Measurements from ENCODE around the gene LPP.

LPP gene

GRCh38 chr3:188331166-188331565, 177.2 kb downstream of the LPP start:
- Histone ChIP-seq H3K4me1 (ENCODE audit: insufficient read depth, poor library complexity, severe bottlenecking) (no peaks in the 10 kb centered on the region), H3K4me3 (ENCODE audit: severe bottlenecking) (no peak overlapping the region), H3K9me3 (ENCODE audit: severe bottlenecking) (peaks cover 2% of the 10 kb centered on the region), H3K27me3 (ENCODE audit: insufficient read depth, poor library complexity, severe bottlenecking) (no peaks in the 10 kb centered on the region), H3K36me3 (ENCODE audit: low read depth) (peaks cover 5% of the 10 kb centered on the region; the same call in 1 of the 2 replicates), H3K27ac (ENCODE audit: poor library complexity, severe bottlenecking) (no peak overlapping the region)
- ATAC-seq (ENCODE audit: low read depth) (no peak), DNase-seq (ENCODE audit: low spot score) (no peak)
- TF ChIP-seq CTCF (IDR thresholded peaks at IDR 0.05; ENCODE audit: poor library complexity, severe bottlenecking) = no peak

DNA sequence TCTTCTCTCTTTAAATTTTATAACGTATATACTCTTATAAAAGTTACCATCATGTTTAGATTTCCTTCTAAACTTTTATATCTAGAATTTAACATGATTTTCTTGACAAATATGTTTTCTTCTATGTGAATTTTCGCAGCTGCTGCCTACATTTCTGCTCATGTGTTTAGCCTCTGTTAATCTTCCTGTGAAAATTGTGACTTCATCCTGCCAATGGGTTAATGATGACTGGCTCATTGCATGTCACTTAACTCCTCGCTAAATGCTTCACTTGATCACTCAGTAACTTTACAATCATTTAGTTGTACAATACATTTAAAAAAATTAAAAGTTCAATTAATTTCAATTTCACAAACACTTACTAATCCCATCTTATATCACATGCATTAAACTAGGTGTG, 178.1 kb downstream of the LPP start:
- DNase-seq (ENCODE audit: low spot score) (no peak), ATAC-seq (ENCODE audit: low read depth) (no peak)
- H3K4me3 ChIP-seq (ENCODE audit: severe bottlenecking) = no peak overlapping the region
- no peaks in the 10 kb centered on the region for H3K4me1 ChIP-seq (ENCODE audit: insufficient read depth, poor library complexity, severe bottlenecking)
- H3K9me3 ChIP-seq (ENCODE audit: severe bottlenecking) = peaks cover 2% of the 10 kb centered on the region
- no peak overlapping the region for H3K27ac ChIP-seq (ENCODE audit: poor library complexity, severe bottlenecking)
- H3K27me3 ChIP-seq (ENCODE audit: insufficient read depth, poor library complexity, severe bottlenecking) = no peaks in the 10 kb centered on the region
- H3K36me3 ChIP-seq (ENCODE audit: low read depth) = peaks cover 5% of the 10 kb centered on the region; the same call in 1 of the 2 replicates
- TF ChIP-seq CTCF (IDR thresholded peaks at IDR 0.05; ENCODE audit: poor library complexity, severe bottlenecking) = no peak

GRCh38 chr3:188335656-188336055, 181.7 kb downstream of the LPP start:
- Histone ChIP-seq H3K27ac (ENCODE audit: poor library complexity, severe bottlenecking) (no peak overlapping the region), H3K36me3 (ENCODE audit: low read depth) (no peaks in the 10 kb centered on the region), H3K9me3 (ENCODE audit: severe bottlenecking) (peaks cover 2% of the 10 kb centered on the region), H3K4me1 (ENCODE audit: insufficient read depth, poor library complexity, severe bottlenecking) (no peaks in the 10 kb centered on the region), H3K27me3 (ENCODE audit: insufficient read depth, poor library complexity, severe bottlenecking) (no peaks in the 10 kb centered on the region), H3K4me3 (ENCODE audit: severe bottlenecking) (no peak overlapping the region)
- TF ChIP-seq CTCF (IDR thresholded peaks at IDR 0.05; ENCODE audit: poor library complexity, severe bottlenecking) = no peak
- no peak for DNase-seq (ENCODE audit: low spot score)
- no peak for ATAC-seq (ENCODE audit: low read depth)

GRCh38 chr3:188336178-188336577, 182.2 kb downstream of the LPP start:
- Histone ChIP-seq H3K9me3 (ENCODE audit: severe bottlenecking) (peaks cover 2% of the 10 kb centered on the region), H3K36me3 (ENCODE audit: low read depth) (no peaks in the 10 kb centered on the region), H3K4me1 (ENCODE audit: insufficient read depth, poor library complexity, severe bottlenecking) (no peaks in the 10 kb centered on the region), H3K27me3 (ENCODE audit: insufficient read depth, poor library complexity, severe bottlenecking) (no peaks in the 10 kb centered on the region), H3K4me3 (ENCODE audit: severe bottlenecking) (no peak overlapping the region), H3K27ac (ENCODE audit: poor library complexity, severe bottlenecking) (no peak overlapping the region)
- DNase-seq (ENCODE audit: low spot score) = no peak
- no peak for TF ChIP-seq CTCF (IDR thresholded peaks at IDR 0.05; ENCODE audit: poor library complexity, severe bottlenecking)
- ATAC-seq (ENCODE audit: low read depth) = no peak

DNA sequence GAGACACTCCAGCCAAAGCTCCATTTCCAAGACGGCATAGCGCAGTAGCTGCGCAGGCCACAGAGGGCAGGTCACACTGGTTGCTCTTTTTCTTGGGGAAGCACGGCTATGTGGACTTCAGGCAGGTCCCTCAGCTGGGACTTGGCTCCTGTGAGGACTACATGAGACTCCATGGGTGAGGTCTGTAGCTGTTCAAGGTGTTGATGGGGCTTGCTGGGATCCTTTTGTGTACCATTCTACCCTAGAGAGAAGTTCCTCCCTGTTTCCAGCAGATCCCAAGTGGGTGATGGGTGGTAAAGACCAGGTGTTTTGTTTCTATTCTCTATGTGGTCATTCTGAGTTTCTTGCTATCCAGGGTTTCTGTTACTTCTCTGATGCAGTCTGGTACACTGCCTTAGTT, 183.3 kb downstream of the LPP start:
- no peak for DNase-seq (ENCODE audit: low spot score)
- H3K9me3 ChIP-seq (ENCODE audit: severe bottlenecking) = peaks cover 2% of the 10 kb centered on the region
- no peak for ATAC-seq (ENCODE audit: low read depth)
- no peak overlapping the region for H3K4me3 ChIP-seq (ENCODE audit: severe bottlenecking)
- no peaks in the 10 kb centered on the region for H3K27me3 ChIP-seq (ENCODE audit: insufficient read depth, poor library complexity, severe bottlenecking)
- no peaks in the 10 kb centered on the region for H3K4me1 ChIP-seq (ENCODE audit: insufficient read depth, poor library complexity, severe bottlenecking)
- H3K27ac ChIP-seq (ENCODE audit: poor library complexity, severe bottlenecking) = no peak overlapping the region
- TF ChIP-seq CTCF (IDR thresholded peaks at IDR 0.05; ENCODE audit: poor library complexity, severe bottlenecking) = no peak
- H3K36me3 ChIP-seq (ENCODE audit: low read depth) = no peaks in the 10 kb centered on the region
